Spleen (tissue), 11 donors: ENCODE measurements around the gene KAT6B. TPM values are rescaled to one million over a fixed set of nuclear protein-coding genes. Genes with fewer than 3 reads are reported as not detected.

Source experiments
- DNase-seq: peaks from one replicate; pipeline ENCODE4 v3.0.0-alpha.2; 2020
- H3K27ac ChIP-seq, 8 donors: fragments of 200-600 bp; sonication (generic) in 7 of 8; 1 replicate in 4 of 8; 2 replicates in 4 of 8; pipeline versions ENCODE4 v1.5.0 to v1.8.0; 2016 to 2021; ENCODE audit warnings: inconsistent platforms in 4 of 8, mild to moderate bottlenecking in 4 of 8, moderate library complexity in 1 of 8
- H3K27me3 ChIP-seq, 7 donors: fragments of 200-600 bp; sonication (generic) in 6 of 7; replicated peaks in 1 of 7; 1 replicate in 4 of 7; 2 replicates in 3 of 7; pipeline versions ENCODE4 v1.5.0 to v1.8.0; 2016 to 2021; ENCODE audit warnings: inconsistent platforms in 3 of 7, mild to moderate bottlenecking in 1 of 7
- H3K36me3 ChIP-seq, 6 donors: fragments of 200-600 bp; sonication (generic) in 5 of 6; 1 replicate in 4 of 6; 2 replicates in 2 of 6; pipeline versions ENCODE4 v1.5.0 to v1.8.0; 2016 to 2021; ENCODE audit warnings: inconsistent platforms in 2 of 6
- H3K4me1 ChIP-seq, 6 donors: fragments of 200-600 bp; sonication (generic) in 5 of 6; 1 replicate in 3 of 6; 2 replicates in 3 of 6; pipeline versions ENCODE4 v1.5.0 to v1.8.0; 2016 to 2021; ENCODE audit warnings: inconsistent platforms in 3 of 6
- H3K4me3 ChIP-seq, 8 donors: fragments of 200-600 bp; sonication (generic) in 7 of 8; 1 replicate in 4 of 8; 2 replicates in 4 of 8; pipeline versions ENCODE4 v1.5.0 to v1.8.0; 2016 to 2021; ENCODE audit warnings: inconsistent platforms in 4 of 8, mild to moderate bottlenecking in 4 of 8, moderate library complexity in 2 of 8
- H3K9me3 ChIP-seq, 8 donors: fragments of 200-600 bp; sonication (generic) in 7 of 8; 1 replicate in 4 of 8; 2 replicates in 4 of 8; pipeline versions ENCODE4 v1.5.0 to v1.8.0; 2016 to 2021; ENCODE audit warnings: inconsistent platforms in 4 of 8
- POLR2A ChIP-seq, 3 donors: fragments of 450-650 bp; IDR thresholded peaks; one replicate each; pipeline ENCODE4 v1.5.1; 2017; ENCODE audit warnings: antibody characterized with exemption in 3 of 3, mild to moderate bottlenecking in 1 of 3
- POLR2AphosphoS5 ChIP-seq, 3 donors: sonication (generic); formaldehyde crosslinking; IDR thresholded peaks; one replicate each; pipeline ENCODE4 v1.5.1; 2017; ENCODE audit warnings: antibody characterized with exemption in 3 of 3
- WGBS, 5 donors: extraction: QIAGEN DNeasy Blood & Tissue Kit in 3 of 5; methylation state at CpG; one replicate each; pipeline versions ENCODE4 v1.1.5 to v1.1.7; 2013 to 2018; 5-methylcytosine and 5-hydroxymethylcytosine counted together
- intact Hi-C: fragments of 100-400 bp; cut with DNase I; formaldehyde crosslinking; loops from one replicate; pipeline ENCODE4 v1.15.0; 2023; ENCODE audit warnings: low total_unique reads
- polyA plus RNA-seq, 3 donors: library from polyadenylated mRNA; stranded (reverse); fragments of 200-250 nt; gene quantifications; one replicate each; pipeline ENCODE4 v1.2.1, GENCODE V29; 2013
- total RNA-seq, 7 donors: library from RNA; depleted of rRNA in 3 of 7; stranded (reverse); fragments of >200 nt in 3 of 7; fragmentation: NEBNext Ultra II Directional in 4 of 7; extraction: Animal tissue kit (Norgen Biotek cat#: 25700) in 4 of 7; gene quantifications; one replicate each; pipeline versions ENCODE4 v1.1.0 to v1.2.1, GENCODE V29; 2016 to 2021
- TF ChIP-seq, protein P1 (sequence below), 11 experiments: fragments of 200-600 bp in 7 of 11; fragments of 450-650 bp in 4 of 11; sonication (generic) in 4 of 11; IDR thresholded peaks in 8 of 11; conservative IDR thresholded peaks in 3 of 11; 1 replicate in 7 of 11; 2 replicates in 4 of 11; pipeline versions ENCODE4 v1.4.0 to v1.8.0; 2016 to 2021; ENCODE audit warnings: antibody characterized with exemption in 11 of 11, inconsistent platforms in 4 of 11, mild to moderate bottlenecking in 1 of 11
- donor health status: healthy with polysubstance abuse.
- donor health status: DM: no; HTN: no; CAD: no; lungs with moderate emphysema.
- donor health status: DM: no; HTN: no; CAD: no.
- donor health status: Bipolar disorder and iron deficiency.
- donor health status: healthy.
- donor health status: DM: no; HTN: no; CAD: no.
- donor health status: DM: yes; HTN: yes; CAD: no.

KAT6B gene
- total and polyA plus RNA-seq, 10 donors, result 2.9 to 61.0 (median 46.0) TPM

DNA sequence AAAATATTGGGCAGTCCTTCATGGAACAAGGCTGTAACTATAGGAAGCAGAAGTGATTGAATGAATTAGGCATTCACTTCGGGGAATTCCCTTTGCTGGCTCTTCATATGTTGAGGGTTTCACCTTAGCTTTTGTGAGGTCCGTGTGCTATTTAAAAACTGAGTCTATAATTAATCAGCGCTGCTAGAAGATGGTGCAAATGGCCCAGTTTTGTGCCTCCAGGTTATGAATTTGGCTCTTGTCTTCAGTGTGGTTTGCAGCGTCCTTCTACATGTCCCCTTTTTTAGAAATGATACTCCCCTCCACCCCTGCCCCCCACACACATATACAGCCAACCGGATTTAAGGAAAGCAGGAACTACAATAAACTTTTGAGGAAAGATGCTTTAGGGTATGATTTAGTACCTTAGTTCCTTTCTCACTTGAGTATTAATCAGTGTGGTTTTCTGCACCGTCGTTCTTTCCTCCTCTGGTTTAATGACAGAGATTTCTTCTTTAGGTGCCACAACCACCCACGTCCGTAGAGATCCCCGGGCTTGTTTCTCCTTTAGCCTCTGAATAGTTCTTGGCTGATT lies 174.4 kb downstream of the KAT6B start:
- Histone ChIP-seq H3K36me3 (peaks cover 0 to 41% (median 9%) of the 10 kb centered on the region in 6 donors), H3K27ac (peak overlapping the region in 1 of 8 donors; percentile 13), H3K4me3 (no peak overlapping the region), H3K4me1 (peaks cover 0 to 23% (median 9%) of the 10 kb centered on the region in 6 donors), H3K9me3 (no peaks in the 10 kb centered on the region), H3K27me3 (no peaks in the 10 kb centered on the region)
- 46 to 55% (median 50%) methylated on average over 10 of the region's 10 CpGs for WGBS, 5 donors
- no peak for DNase-seq
- TF ChIP-seq POLR2A (IDR thresholded peaks at IDR 0.05) (no peak), POLR2AphosphoS5 (IDR thresholded peaks at IDR 0.05) (no peak)
- intact Hi-C loops, result no loop called here

DNA sequence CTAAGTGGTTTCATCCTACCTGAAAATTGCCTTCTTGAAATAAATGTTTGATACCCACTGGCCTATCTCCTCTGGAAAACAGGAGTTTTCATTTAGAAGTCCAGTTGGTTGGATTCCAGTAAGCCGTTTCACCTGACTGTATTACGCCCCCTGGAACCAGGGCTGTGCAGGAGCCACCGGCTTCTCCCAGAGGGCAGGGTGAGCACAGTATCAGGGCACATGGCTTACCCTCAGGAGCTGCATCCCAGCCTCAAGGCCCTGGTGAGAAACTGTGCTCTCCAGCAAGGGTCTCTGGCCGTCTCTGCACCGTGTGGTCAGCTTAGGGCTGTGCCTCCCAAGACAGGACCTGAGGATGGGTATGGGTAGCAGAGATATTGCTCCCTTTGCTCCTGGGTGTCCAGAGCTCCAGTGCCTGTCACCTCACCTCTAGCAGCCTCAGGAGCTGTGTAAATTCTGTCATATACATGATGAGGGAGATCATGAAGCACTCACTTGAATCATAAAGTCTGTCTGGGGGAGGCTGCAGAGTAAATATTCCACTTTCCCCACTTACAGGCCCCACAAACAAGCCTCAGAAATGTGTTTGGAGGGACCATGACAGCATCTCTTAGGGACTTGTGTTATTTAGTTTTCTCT lies 175.4 kb downstream of the KAT6B start:
- WGBS, 5 donors, result 93 to 99% (median 96%) methylated on average over 5 of the region's 5 CpGs
- Histone ChIP-seq H3K9me3 (no peaks in the 10 kb centered on the region), H3K27ac (no peak overlapping the region), H3K27me3 (no peaks in the 10 kb centered on the region), H3K36me3 (peaks cover 0 to 36% (median 6%) of the 10 kb centered on the region in 6 donors), H3K4me1 (peaks cover 0 to 23% (median 9%) of the 10 kb centered on the region in 6 donors), H3K4me3 (no peak overlapping the region)
- TF ChIP-seq, protein P1, sequence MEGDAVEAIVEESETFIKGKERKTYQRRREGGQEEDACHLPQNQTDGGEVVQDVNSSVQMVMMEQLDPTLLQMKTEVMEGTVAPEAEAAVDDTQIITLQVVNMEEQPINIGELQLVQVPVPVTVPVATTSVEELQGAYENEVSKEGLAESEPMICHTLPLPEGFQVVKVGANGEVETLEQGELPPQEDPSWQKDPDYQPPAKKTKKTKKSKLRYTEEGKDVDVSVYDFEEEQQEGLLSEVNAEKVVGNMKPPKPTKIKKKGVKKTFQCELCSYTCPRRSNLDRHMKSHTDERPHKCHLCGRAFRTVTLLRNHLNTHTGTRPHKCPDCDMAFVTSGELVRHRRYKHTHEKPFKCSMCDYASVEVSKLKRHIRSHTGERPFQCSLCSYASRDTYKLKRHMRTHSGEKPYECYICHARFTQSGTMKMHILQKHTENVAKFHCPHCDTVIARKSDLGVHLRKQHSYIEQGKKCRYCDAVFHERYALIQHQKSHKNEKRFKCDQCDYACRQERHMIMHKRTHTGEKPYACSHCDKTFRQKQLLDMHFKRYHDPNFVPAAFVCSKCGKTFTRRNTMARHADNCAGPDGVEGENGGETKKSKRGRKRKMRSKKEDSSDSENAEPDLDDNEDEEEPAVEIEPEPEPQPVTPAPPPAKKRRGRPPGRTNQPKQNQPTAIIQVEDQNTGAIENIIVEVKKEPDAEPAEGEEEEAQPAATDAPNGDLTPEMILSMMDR (IDR thresholded peaks at IDR 0.05 in 8 of 11, conservative IDR thresholded peaks at IDR 0.05 in 3 of 11), result no peak
- TF ChIP-seq POLR2A (IDR thresholded peaks at IDR 0.05), result no peak
- no peak for TF ChIP-seq POLR2AphosphoS5 (IDR thresholded peaks at IDR 0.05)
- DNase-seq, result no peak
- intact Hi-C loops, result no loop called here

DNA sequence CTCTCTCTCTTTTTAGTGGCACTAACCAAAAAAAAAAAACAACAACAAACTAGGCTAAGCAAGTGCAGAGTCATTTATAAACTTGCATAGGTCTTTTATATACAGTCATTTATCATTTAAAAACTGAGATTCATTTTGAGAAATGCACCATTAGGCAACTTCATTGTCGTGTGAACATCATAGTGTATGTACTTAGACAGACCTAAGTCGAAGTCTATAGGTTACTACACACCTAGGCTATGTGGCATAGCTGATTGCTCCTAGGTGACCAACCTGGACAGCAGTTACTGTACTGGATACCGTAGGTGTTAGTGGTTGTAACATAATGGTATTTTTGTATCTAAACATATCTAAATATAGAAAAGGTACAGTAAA lies 175.9 kb downstream of the KAT6B start:
- Histone ChIP-seq H3K27ac (no peak overlapping the region), H3K4me1 (peaks cover 0 to 27% (median 10%) of the 10 kb centered on the region in 6 donors), H3K27me3 (no peaks in the 10 kb centered on the region), H3K4me3 (no peak overlapping the region), H3K36me3 (peaks cover 0 to 31% (median 5%) of the 10 kb centered on the region in 6 donors), H3K9me3 (no peaks in the 10 kb centered on the region)
- TF ChIP-seq POLR2AphosphoS5 (IDR thresholded peaks at IDR 0.05) (no peak), POLR2A (IDR thresholded peaks at IDR 0.05) (no peak)
- TF ChIP-seq, protein P1 (IDR thresholded peaks at IDR 0.05 in 8 of 11, conservative IDR thresholded peaks at IDR 0.05 in 3 of 11), result no peak
- WGBS, 5 donors, result 82 to 89% (median 88%) methylated on average over 3 of the region's 3 CpGs
- DNase-seq, result no peak
- intact Hi-C loops, result no loop called here

DNA sequence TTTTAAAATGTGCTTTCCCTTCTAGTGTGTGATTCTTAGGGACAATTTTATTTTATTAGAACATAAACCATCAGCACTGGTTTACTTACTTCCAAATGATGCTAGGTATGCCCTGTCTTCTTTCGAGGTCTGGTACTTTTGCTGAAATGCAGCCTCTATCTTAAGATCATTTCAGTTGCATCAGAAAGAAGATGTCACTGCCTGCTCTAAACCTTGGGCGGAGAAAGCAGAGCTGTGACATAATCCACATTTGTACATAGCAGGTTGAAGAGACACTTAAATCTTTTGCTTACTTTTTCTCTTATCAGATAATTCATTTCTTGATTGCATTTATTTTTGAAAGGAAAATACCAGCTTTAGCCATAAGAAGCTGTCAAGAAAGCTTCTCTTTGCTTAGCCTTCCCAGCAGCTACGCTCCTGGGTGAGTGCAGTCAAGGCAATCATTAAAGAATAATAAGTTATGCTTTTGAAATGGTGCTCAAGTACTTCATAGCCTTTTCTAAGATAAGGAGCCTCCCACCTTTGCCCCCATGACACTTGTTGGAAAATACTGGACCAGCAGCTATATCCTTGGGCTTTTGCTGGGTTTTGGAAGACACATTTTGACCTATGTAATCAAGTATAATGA lies 176.7 kb downstream of the KAT6B start:
- WGBS, 5 donors, result 92 to 96% (median 93%) methylated on average over 3 of the region's 3 CpGs
- no peak for DNase-seq
- H3K4me1 ChIP-seq, result peaks cover 0 to 34% (median 16%) of the 10 kb centered on the region in 6 donors
- H3K9me3 ChIP-seq, result no peaks in the 10 kb centered on the region
- TF ChIP-seq, protein P1 (IDR thresholded peaks at IDR 0.05 in 8 of 11, conservative IDR thresholded peaks at IDR 0.05 in 3 of 11), result no peak
- no peak for TF ChIP-seq POLR2A (IDR thresholded peaks at IDR 0.05)
- no peak for TF ChIP-seq POLR2AphosphoS5 (IDR thresholded peaks at IDR 0.05)
- intact Hi-C loops, result no loop called here
- no peak overlapping the region for H3K27ac ChIP-seq
- no peaks in the 10 kb centered on the region for H3K27me3 ChIP-seq
- H3K36me3 ChIP-seq, result peaks cover 0 to 25% (median 2%) of the 10 kb centered on the region in 6 donors
- H3K4me3 ChIP-seq, result no peak overlapping the region
